GM23338 (cell line): ENCODE measurements around the gene ABHD5. TPM values are rescaled to one million over a fixed set of nuclear protein-coding genes. Genes with fewer than 3 reads are reported as not detected.

Source experiments
- ATAC-seq: fragments of 200-7000 bp; cut with Tn5 transposase; 3 replicates; pipeline ENCODE4 v1.9.1; 2020
- DNase-seq: peaks from one replicate; pipeline ENCODE4 v3.0.0-alpha.2; 2015; ENCODE audit warnings: low spot score
- H2AFZ ChIP-seq: fragments of 200-600 bp; sonication (generic); 2 replicates; pipeline ENCODE4 v1.8.0; 2016; ENCODE audit warnings: antibody characterized with exemption, mild to moderate bottlenecking, moderate library complexity
- H3F3A ChIP-seq: fragments of 200-600 bp; sonication (generic); replicated peaks from 2 replicates; pipeline ENCODE4 v1.8.0; 2017; ENCODE audit warnings: antibody characterized with exemption, mixed run types, low read depth
- H3K27ac ChIP-seq: fragments of 200-600 bp; sonication (generic); 2 replicates; pipeline ENCODE4 v1.6.1; 2016; ENCODE audit warnings: low read depth
- H3K27me3 ChIP-seq: fragments of 200-600 bp; sonication (generic); 2 replicates; pipeline ENCODE4 v1.8.0; 2016; ENCODE audit warnings: mild to moderate bottlenecking, mixed run types, moderate library complexity; ENCODE audit not compliant: insufficient read depth
- H3K36me3 ChIP-seq: fragments of 200-600 bp; sonication (generic); 2 replicates; pipeline ENCODE4 v1.8.0; 2016; ENCODE audit warnings: mild to moderate bottlenecking; ENCODE audit not compliant: insufficient read depth
- H3K4me1 ChIP-seq: fragments of 200-600 bp; sonication (generic); 2 replicates; pipeline ENCODE4 v1.8.0; 2016; ENCODE audit warnings: mild to moderate bottlenecking, moderate library complexity; ENCODE audit not compliant: insufficient read depth
- H3K4me2 ChIP-seq: fragments of 200-600 bp; sonication (generic); 2 replicates; pipeline ENCODE4 v1.7.1; 2017; ENCODE audit warnings: mixed run types
- H3K4me3 ChIP-seq: fragments of 200-600 bp; sonication (generic); 2 replicates; pipeline ENCODE4 v1.6.1; 2016; ENCODE audit warnings: mixed run types
- H3K79me2 ChIP-seq: fragments of 200-600 bp; sonication (generic); replicated peaks from 2 replicates; pipeline ENCODE4 v1.8.0; 2017; ENCODE audit warnings: mild to moderate bottlenecking; ENCODE audit not compliant: insufficient read depth
- H3K9me2 ChIP-seq: fragments of 200-600 bp; sonication (generic); 2 replicates; pipeline ENCODE4 v1.8.0; 2017; ENCODE audit not compliant: insufficient read depth
- H4K20me1 ChIP-seq: fragments of 200-600 bp; sonication (generic); replicated peaks from 2 replicates; pipeline ENCODE4 v1.8.0; 2017; ENCODE audit warnings: mild to moderate bottlenecking; ENCODE audit not compliant: insufficient read depth
- H3K27ac Mint-ChIP-seq: 2 replicates; pipeline ENCODE4 v1.8.0; 2020; ENCODE audit warnings: inconsistent platforms, mild to moderate bottlenecking, moderate library complexity, mixed read lengths
- H3K27me3 Mint-ChIP-seq: 3 replicates; pipeline ENCODE4 v1.8.0; 2022; ENCODE audit warnings: low read depth, mild to moderate bottlenecking, moderate library complexity, mixed read lengths, inconsistent platforms; ENCODE audit not compliant: insufficient read depth, poor library complexity
- H3K36me3 Mint-ChIP-seq: 3 replicates; pipeline ENCODE4 v1.8.0; 2021; ENCODE audit warnings: low read depth, mild to moderate bottlenecking, inconsistent platforms, moderate library complexity, mixed read lengths
- H3K4me1 Mint-ChIP-seq: 3 replicates; pipeline ENCODE4 v1.8.0; 2020; ENCODE audit warnings: mild to moderate bottlenecking, inconsistent platforms, mixed read lengths
- H3K4me3 Mint-ChIP-seq: 3 replicates; pipeline ENCODE4 v1.8.0; 2021; ENCODE audit warnings: moderate library complexity, mild to moderate bottlenecking, inconsistent platforms, mixed read lengths
- H3K9me3 Mint-ChIP-seq: 3 replicates; pipeline ENCODE4 v1.8.0; 2020; ENCODE audit warnings: moderate library complexity, mild to moderate bottlenecking, inconsistent platforms, mixed read lengths
- CREB1 ChIP-seq: fragments of 250-450 bp; sonication (Bioruptor Pico); IDR thresholded peaks from 2 replicates; pipeline ENCODE4 v1.5.0; 2020; ENCODE audit warnings: low read depth, mild to moderate bottlenecking, moderate library complexity
- EZH2 ChIP-seq: fragments of 200-600 bp; sonication (generic); IDR thresholded peaks from one replicate; pipeline ENCODE4 v1.8.0; 2017; ENCODE audit warnings: antibody characterized with exemption, mild to moderate bottlenecking, low read depth; ENCODE audit not compliant: unreplicated experiment
- EZH2phosphoT487 ChIP-seq: fragments of 200-600 bp; sonication (generic); IDR thresholded peaks from one replicate; pipeline ENCODE4 v1.8.1; 2018; ENCODE audit warnings: antibody characterized with exemption; ENCODE audit not compliant: unreplicated experiment
- JUNB ChIP-seq: IDR thresholded peaks from one replicate; pipeline ENCODE4 v1.6.1; 2016; ENCODE audit warnings: antibody characterized with exemption; ENCODE audit not compliant: unreplicated experiment
- NANOG ChIP-seq: IDR thresholded peaks from 2 replicates; pipeline ENCODE4 v1.6.1; 2016; ENCODE audit warnings: antibody characterized with exemption, borderline replicate concordance
- POLR2AphosphoS5 ChIP-seq: IDR thresholded peaks from 2 replicates; pipeline ENCODE4 v1.6.1; 2016; ENCODE audit warnings: antibody characterized with exemption, low read depth
- STAT1 ChIP-seq: IDR thresholded peaks from one replicate; pipeline ENCODE4 v1.6.1; 2016; ENCODE audit warnings: antibody characterized with exemption; ENCODE audit not compliant: unreplicated experiment
- ZNF114 ChIP-seq: fragments of 250-450 bp; sonication (Bioruptor Pico); IDR thresholded peaks from 2 replicates; pipeline ENCODE4 v1.5.0; 2020; ENCODE audit warnings: mild to moderate bottlenecking, moderate library complexity
- ZNF331 ChIP-seq: fragments of 250-450 bp; sonication (Bioruptor Pico); IDR thresholded peaks from 2 replicates; pipeline ENCODE4 v1.5.0; 2020; ENCODE audit warnings: low read depth, mild to moderate bottlenecking, moderate library complexity
- polyA plus RNA-seq: library from polyadenylated mRNA; unstranded; fragments of >200 nt; fragmentation: Nextera tagmentation; extraction: Ambion mirVana; gene quantifications from 2 replicates; pipeline ENCODE4 v1.2.1, GENCODE V29; 2016
- total RNA-seq: library from RNA; depleted of rRNA; stranded (reverse); fragments of >200 nt; shearing (Covaris generic); gene quantifications from 2 replicates; pipeline ENCODE4 v1.2.3, GENCODE V29; 2014
- TF ChIP-seq, protein P1 (sequence below): IDR thresholded peaks from 2 replicates; pipeline ENCODE4 v1.6.1; 2016; ENCODE audit warnings: antibody characterized with exemption
- TF ChIP-seq, protein P2 (sequence below), 2 experiments: fragments of 200-600 bp in 1 of 2; sonication (generic) in 1 of 2; conservative IDR thresholded peaks; 2 replicates each; pipeline versions ENCODE4 v1.5.1 to v1.6.1; 2016 to 2017; ENCODE audit warnings: antibody characterized with exemption in 2 of 2, low read depth in 2 of 2, mild to moderate bottlenecking in 2 of 2, moderate library complexity in 1 of 2
- TF ChIP-seq, protein P3 (sequence below): IDR thresholded peaks from one replicate; pipeline ENCODE4 v1.6.1; 2018; ENCODE audit warnings: antibody characterized with exemption; ENCODE audit not compliant: unreplicated experiment
- TF ChIP-seq, protein P4 (sequence below): fragments of 250-450 bp; sonication (Bioruptor Pico); IDR thresholded peaks from 2 replicates; pipeline ENCODE4 v1.5.0; 2020; ENCODE audit warnings: mild to moderate bottlenecking, moderate library complexity

The ABHD5 gene
- total and polyA plus RNA-seq, 2 experiments from 2014 or later = 12.1 to 12.3 TPM

DNA sequence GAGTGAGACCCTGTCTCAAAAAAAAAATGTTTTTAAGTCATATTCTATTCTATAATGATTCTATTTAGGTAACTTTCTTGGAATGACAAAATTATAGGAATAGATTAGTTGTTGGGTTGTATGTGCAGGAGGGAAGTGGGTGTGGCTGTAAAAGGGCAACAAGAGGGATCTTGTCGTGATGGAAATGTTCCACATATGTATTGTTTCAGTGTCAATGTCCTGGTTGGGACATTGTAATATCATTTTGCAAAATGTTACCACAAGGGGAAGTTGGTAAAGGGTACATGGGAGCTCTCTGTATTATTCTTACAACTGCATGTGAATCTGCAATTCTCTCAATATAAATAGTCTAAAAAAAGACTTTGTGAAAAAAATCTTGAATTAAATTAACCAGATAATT is 14.3 kb upstream of the ABHD5 start:
- Histone ChIP-seq H3K79me2 (no peaks in the 10 kb centered on the region), H3K36me3 (no peaks in the 10 kb centered on the region), H3K27me3 (no peaks in the 10 kb centered on the region), H3K4me2 (no peak overlapping the region), H3K4me1 (no peaks in the 10 kb centered on the region), H3K4me3 (no peak overlapping the region), H4K20me1 (no peaks in the 10 kb centered on the region), H2AFZ (no peak overlapping the region), H3F3A (no peaks in the 10 kb centered on the region), H3K27ac (no peak overlapping the region), H3K9me2 (no peaks in the 10 kb centered on the region)
- TF ChIP-seq EZH2phosphoT487 (no peak), EZH2 (no peak), ZNF331 (CRISPR knock-in tag) (no peak), ZNF114 (CRISPR knock-in tag) (no peak), CREB1 (CRISPR knock-in tag) (no peak), STAT1 (no peak), POLR2AphosphoS5 (no peak), NANOG (no peak), JUNB (no peak)
- TF ChIP-seq, protein P1, sequence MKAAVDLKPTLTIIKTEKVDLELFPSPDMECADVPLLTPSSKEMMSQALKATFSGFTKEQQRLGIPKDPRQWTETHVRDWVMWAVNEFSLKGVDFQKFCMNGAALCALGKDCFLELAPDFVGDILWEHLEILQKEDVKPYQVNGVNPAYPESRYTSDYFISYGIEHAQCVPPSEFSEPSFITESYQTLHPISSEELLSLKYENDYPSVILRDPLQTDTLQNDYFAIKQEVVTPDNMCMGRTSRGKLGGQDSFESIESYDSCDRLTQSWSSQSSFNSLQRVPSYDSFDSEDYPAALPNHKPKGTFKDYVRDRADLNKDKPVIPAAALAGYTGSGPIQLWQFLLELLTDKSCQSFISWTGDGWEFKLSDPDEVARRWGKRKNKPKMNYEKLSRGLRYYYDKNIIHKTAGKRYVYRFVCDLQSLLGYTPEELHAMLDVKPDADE = no peak
- TF ChIP-seq, protein P2, sequence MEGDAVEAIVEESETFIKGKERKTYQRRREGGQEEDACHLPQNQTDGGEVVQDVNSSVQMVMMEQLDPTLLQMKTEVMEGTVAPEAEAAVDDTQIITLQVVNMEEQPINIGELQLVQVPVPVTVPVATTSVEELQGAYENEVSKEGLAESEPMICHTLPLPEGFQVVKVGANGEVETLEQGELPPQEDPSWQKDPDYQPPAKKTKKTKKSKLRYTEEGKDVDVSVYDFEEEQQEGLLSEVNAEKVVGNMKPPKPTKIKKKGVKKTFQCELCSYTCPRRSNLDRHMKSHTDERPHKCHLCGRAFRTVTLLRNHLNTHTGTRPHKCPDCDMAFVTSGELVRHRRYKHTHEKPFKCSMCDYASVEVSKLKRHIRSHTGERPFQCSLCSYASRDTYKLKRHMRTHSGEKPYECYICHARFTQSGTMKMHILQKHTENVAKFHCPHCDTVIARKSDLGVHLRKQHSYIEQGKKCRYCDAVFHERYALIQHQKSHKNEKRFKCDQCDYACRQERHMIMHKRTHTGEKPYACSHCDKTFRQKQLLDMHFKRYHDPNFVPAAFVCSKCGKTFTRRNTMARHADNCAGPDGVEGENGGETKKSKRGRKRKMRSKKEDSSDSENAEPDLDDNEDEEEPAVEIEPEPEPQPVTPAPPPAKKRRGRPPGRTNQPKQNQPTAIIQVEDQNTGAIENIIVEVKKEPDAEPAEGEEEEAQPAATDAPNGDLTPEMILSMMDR (conservative IDR thresholded peaks at IDR 0.05; ENCODE audit: low read depth in 2 of 2) = no peak
- TF ChIP-seq, protein P3, sequence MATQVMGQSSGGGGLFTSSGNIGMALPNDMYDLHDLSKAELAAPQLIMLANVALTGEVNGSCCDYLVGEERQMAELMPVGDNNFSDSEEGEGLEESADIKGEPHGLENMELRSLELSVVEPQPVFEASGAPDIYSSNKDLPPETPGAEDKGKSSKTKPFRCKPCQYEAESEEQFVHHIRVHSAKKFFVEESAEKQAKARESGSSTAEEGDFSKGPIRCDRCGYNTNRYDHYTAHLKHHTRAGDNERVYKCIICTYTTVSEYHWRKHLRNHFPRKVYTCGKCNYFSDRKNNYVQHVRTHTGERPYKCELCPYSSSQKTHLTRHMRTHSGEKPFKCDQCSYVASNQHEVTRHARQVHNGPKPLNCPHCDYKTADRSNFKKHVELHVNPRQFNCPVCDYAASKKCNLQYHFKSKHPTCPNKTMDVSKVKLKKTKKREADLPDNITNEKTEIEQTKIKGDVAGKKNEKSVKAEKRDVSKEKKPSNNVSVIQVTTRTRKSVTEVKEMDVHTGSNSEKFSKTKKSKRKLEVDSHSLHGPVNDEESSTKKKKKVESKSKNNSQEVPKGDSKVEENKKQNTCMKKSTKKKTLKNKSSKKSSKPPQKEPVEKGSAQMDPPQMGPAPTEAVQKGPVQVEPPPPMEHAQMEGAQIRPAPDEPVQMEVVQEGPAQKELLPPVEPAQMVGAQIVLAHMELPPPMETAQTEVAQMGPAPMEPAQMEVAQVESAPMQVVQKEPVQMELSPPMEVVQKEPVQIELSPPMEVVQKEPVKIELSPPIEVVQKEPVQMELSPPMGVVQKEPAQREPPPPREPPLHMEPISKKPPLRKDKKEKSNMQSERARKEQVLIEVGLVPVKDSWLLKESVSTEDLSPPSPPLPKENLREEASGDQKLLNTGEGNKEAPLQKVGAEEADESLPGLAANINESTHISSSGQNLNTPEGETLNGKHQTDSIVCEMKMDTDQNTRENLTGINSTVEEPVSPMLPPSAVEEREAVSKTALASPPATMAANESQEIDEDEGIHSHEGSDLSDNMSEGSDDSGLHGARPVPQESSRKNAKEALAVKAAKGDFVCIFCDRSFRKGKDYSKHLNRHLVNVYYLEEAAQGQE = no peak
- TF ChIP-seq, protein P4, sequence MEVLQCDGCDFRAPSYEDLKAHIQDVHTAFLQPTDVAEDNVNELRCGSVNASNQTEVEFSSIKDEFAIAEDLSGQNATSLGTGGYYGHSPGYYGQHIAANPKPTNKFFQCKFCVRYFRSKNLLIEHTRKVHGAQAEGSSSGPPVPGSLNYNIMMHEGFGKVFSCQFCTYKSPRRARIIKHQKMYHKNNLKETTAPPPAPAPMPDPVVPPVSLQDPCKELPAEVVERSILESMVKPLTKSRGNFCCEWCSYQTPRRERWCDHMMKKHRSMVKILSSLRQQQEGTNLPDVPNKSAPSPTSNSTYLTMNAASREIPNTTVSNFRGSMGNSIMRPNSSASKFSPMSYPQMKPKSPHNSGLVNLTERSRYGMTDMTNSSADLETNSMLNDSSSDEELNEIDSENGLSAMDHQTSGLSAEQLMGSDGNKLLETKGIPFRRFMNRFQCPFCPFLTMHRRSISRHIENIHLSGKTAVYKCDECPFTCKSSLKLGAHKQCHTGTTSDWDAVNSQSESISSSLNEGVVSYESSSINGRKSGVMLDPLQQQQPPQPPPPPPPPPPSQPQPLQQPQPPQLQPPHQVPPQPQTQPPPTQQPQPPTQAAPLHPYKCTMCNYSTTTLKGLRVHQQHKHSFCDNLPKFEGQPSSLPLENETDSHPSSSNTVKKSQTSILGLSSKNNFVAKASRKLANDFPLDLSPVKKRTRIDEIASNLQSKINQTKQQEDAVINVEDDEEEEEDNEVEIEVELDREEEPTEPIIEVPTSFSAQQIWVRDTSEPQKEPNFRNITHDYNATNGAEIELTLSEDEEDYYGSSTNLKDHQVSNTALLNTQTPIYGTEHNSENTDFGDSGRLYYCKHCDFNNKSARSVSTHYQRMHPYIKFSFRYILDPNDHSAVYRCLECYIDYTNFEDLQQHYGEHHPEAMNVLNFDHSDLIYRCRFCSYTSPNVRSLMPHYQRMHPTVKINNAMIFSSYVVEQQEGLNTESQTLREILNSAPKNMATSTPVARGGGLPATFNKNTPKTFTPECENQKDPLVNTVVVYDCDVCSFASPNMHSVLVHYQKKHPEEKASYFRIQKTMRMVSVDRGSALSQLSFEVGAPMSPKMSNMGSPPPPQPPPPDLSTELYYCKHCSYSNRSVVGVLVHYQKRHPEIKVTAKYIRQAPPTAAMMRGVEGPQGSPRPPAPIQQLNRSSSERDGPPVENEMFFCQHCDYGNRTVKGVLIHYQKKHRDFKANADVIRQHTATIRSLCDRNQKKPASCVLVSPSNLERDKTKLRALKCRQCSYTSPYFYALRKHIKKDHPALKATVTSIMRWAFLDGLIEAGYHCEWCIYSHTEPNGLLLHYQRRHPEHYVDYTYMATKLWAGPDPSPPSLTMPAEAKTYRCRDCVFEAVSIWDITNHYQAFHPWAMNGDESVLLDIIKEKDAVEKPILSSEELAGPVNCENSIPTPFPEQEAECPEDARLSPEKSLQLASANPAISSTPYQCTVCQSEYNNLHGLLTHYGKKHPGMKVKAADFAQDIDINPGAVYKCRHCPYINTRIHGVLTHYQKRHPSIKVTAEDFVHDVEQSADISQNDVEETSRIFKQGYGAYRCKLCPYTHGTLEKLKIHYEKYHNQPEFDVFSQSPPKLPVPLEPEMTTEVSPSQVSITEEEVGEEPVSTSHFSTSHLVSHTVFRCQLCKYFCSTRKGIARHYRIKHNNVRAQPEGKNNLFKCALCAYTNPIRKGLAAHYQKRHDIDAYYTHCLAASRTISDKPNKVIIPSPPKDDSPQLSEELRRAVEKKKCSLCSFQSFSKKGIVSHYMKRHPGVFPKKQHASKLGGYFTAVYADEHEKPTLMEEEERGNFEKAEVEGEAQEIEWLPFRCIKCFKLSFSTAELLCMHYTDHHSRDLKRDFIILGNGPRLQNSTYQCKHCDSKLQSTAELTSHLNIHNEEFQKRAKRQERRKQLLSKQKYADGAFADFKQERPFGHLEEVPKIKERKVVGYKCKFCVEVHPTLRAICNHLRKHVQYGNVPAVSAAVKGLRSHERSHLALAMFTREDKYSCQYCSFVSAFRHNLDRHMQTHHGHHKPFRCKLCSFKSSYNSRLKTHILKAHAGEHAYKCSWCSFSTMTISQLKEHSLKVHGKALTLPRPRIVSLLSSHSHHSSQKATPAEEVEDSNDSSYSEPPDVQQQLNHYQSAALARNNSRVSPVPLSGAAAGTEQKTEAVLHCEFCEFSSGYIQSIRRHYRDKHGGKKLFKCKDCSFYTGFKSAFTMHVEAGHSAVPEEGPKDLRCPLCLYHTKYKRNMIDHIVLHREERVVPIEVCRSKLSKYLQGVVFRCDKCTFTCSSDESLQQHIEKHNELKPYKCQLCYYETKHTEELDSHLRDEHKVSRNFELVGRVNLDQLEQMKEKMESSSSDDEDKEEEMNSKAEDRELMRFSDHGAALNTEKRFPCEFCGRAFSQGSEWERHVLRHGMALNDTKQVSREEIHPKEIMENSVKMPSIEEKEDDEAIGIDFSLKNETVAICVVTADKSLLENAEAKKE (CRISPR knock-in tag) = no peak
- Mint-ChIP-seq H3K27me3 (no peaks in the 10 kb centered on the region), H3K27ac (no peak overlapping the region), H3K4me3 (no peak overlapping the region), H3K4me1 (no peaks in the 10 kb centered on the region), H3K36me3 (peaks cover 38% of the 10 kb centered on the region), H3K9me3 (peaks cover 41% of the 10 kb centered on the region)
- ATAC-seq (no peak), DNase-seq (no peak)
